ENCODE results near the gene PRKACA.

PRKACA gene

GRCh38 chr19:14097532-14098151, 19.9 kb downstream of the PRKACA start:
- DNase-seq (ENCODE audit: low read depth, low spot score) = no peak
- H3K27ac ChIP-seq = no peak overlapping the region

- DNase-seq (ENCODE audit: low read depth, low spot score) = no peak
- no peak overlapping the region for H3K27ac ChIP-seq
Observed at GRCh38 chr19:14096272-14096992, 21.1 kb downstream of the PRKACA start.

GRCh38 chr19:14094854-14095253, 22.7 kb downstream of the PRKACA start:
- H3K27ac ChIP-seq = no peak overlapping the region
- DNase-seq (ENCODE audit: low read depth, low spot score) = no peak

- DNase-seq (ENCODE audit: low read depth, low spot score) = no peak
Observed at GRCh38 chr19:14093117-14093823, 24.3 kb downstream of the PRKACA start.

GRCh38 chr19:14091813-14092462, 25.6 kb downstream of the PRKACA start:
- no peak overlapping the region for H3K27ac ChIP-seq
- no peak for DNase-seq (ENCODE audit: low read depth, low spot score)

More at GRCh38 chr19:14093117-14093823, 24.3 kb downstream of the PRKACA start:
- no peak overlapping the region for H3K27ac ChIP-seq

- H3K27ac ChIP-seq = peak overlapping the region; percentile 23
- DNase-seq (ENCODE audit: low read depth, low spot score) = no peak
Observed at GRCh38 chr19:14091081-14091812, 26.3 kb downstream of the PRKACA start.

GRCh38 chr19:14090509-14091080, 27.0 kb downstream of the PRKACA start, which contains the start of gene SAMD1:
Gene SAMD1, minus strand, starts transcription at chr19:14090751.
- DNase-seq (ENCODE audit: low read depth, low spot score) = no peak
- H3K27ac ChIP-seq = peak within 1 kb of the TSS; percentile 23

GRCh38 chr19:14089662-14090508, 27.7 kb downstream of the PRKACA start:
- H3K27ac ChIP-seq = peak overlapping the region; percentile 23
- no peak for DNase-seq (ENCODE audit: low read depth, low spot score)

GRCh38 chr19:14089412-14089661, 28.2 kb downstream of the PRKACA start:
- H3K27ac ChIP-seq = no peak overlapping the region
- no peak for DNase-seq (ENCODE audit: low read depth, low spot score)

- DNase-seq (ENCODE audit: low read depth, low spot score) = no peak
- H3K27ac ChIP-seq = no peak overlapping the region
Observed at GRCh38 chr19:14088634-14089411, 28.7 kb downstream of the PRKACA start.

GRCh38 chr19:14086098-14086497, 31.5 kb downstream of the PRKACA start:
- DNase-seq (ENCODE audit: low read depth, low spot score) = no peak
- no peak overlapping the region for H3K27ac ChIP-seq

GRCh38 chr19:14085309-14085995, 32.1 kb downstream of the PRKACA start, which contains the start of gene C19orf67:
Gene C19orf67, minus strand, starts transcription at chr19:14085783. Its CDS starts 156 bp downstream, at chr19:14085627.
- no peak for DNase-seq (ENCODE audit: low read depth, low spot score)
- H3K27ac ChIP-seq = no peak within 1 kb of the TSS

GRCh38 chr19:14082675-14082960, 34.9 kb downstream of the PRKACA start:
- DNase-seq (ENCODE audit: low read depth, low spot score) = no peak
- no peak overlapping the region for H3K27ac ChIP-seq

- DNase-seq (ENCODE audit: low read depth, low spot score) = peak; percentile 81
Observed at GRCh38 chr19:14081797-14082674, 35.5 kb downstream of the PRKACA start.

GRCh38 chr19:14080887-14081796, 36.4 kb downstream of the PRKACA start:
- DNase-seq (ENCODE audit: low read depth, low spot score) = peak; percentile 86
- peak overlapping the region; percentile 88 for H3K27ac ChIP-seq

More at GRCh38 chr19:14081797-14082674, 35.5 kb downstream of the PRKACA start:
- H3K27ac ChIP-seq = peak overlapping the region; percentile 88

GRCh38 chr19:14078411-14078810, 39.2 kb downstream of the PRKACA start:
- H3K27ac ChIP-seq = no peak overlapping the region
- DNase-seq (ENCODE audit: low read depth, low spot score) = no peak

Data from epithelial cell of prostate (primary cell).